HEK293T (cell line): ENCODE data around the gene AEBP1.

Source experiments
- CTCF ChIA-PET: fragments of 350-600 bp; formaldehyde crosslinking; extraction: SDS; loops from one replicate; lab custom pipeline; 2021; ENCODE audit warnings: antibody characterized with exemption, inconsistent platforms; lab: Yijun Ruan, JAX
- POLR2A ChIA-PET: fragments of 350-600 bp; formaldehyde crosslinking; extraction: SDS; loops from one replicate; lab custom pipeline; 2020; ENCODE audit warnings: antibody characterized with exemption, inconsistent platforms; lab: Yijun Ruan, JAX
- DNase-seq: peaks from one replicate; pipeline ENCODE4 v3.0.0; 2012; ENCODE audit warnings: mixed read lengths; ENCODE audit errors: extremely low spot score
- ARNT ChIP-seq: fragments of 450-650 bp; IDR thresholded peaks from 2 replicates; pipeline ENCODE4 v1.6.1; 2017; ENCODE audit warnings: mild to moderate bottlenecking
- BHLHE40 ChIP-seq: fragments of 450-650 bp; IDR thresholded peaks from 2 replicates; pipeline ENCODE4 v1.6.1; 2016; ENCODE audit warnings: mild to moderate bottlenecking, moderate library complexity, borderline replicate concordance
- CTBP1 ChIP-seq: fragments of 450-650 bp; IDR thresholded peaks from 2 replicates; pipeline ENCODE4 v1.6.1; 2016; ENCODE audit warnings: borderline replicate concordance
- ELF4 ChIP-seq: fragments of 450-650 bp; IDR thresholded peaks from 2 replicates; pipeline ENCODE4 v1.6.1; 2017; ENCODE audit warnings: antibody characterized with exemption
- FOXA1 ChIP-seq: fragments of 450-650 bp; IDR thresholded peaks from 2 replicates; pipeline ENCODE4 v1.6.1; 2016; ENCODE audit warnings: mild to moderate bottlenecking
- FOXK2 ChIP-seq: fragments of 450-650 bp; IDR thresholded peaks from 2 replicates; pipeline ENCODE4 v1.6.1; 2016; ENCODE audit warnings: mild to moderate bottlenecking
- FOXM1 ChIP-seq: fragments of 450-650 bp; IDR thresholded peaks from 2 replicates; pipeline ENCODE4 v1.6.1; 2017; ENCODE audit warnings: mild to moderate bottlenecking, borderline replicate concordance
- HDGF ChIP-seq: fragments of 450-650 bp; IDR thresholded peaks from 2 replicates; pipeline ENCODE4 v1.6.1; 2017; ENCODE audit warnings: antibody characterized with exemption, borderline replicate concordance
- L3MBTL2 ChIP-seq: fragments of 450-650 bp; conservative IDR thresholded peaks from 2 replicates; pipeline ENCODE4 v1.6.1; 2016; ENCODE audit warnings: mild to moderate bottlenecking
- LEF1 ChIP-seq: fragments of 450-650 bp; IDR thresholded peaks from 2 replicates; pipeline ENCODE4 v1.6.1; 2017; ENCODE audit warnings: mild to moderate bottlenecking, borderline replicate concordance
- NFRKB ChIP-seq: fragments of 450-650 bp; IDR thresholded peaks from 2 replicates; pipeline ENCODE4 v1.6.1; 2016; ENCODE audit warnings: mild to moderate bottlenecking, moderate library complexity
- PKNOX1 ChIP-seq: fragments of 450-650 bp; IDR thresholded peaks from 2 replicates; pipeline ENCODE4 v1.6.1; 2016
- SP1 ChIP-seq: fragments of 450-650 bp; IDR thresholded peaks from 2 replicates; pipeline ENCODE4 v1.6.1; 2017
- SUZ12 ChIP-seq: fragments of 450-650 bp; IDR thresholded peaks from 2 replicates; pipeline ENCODE4 v1.6.1; 2016; ENCODE audit warnings: mild to moderate bottlenecking
- TARDBP ChIP-seq: fragments of 450-650 bp; IDR thresholded peaks from 2 replicates; pipeline ENCODE4 v1.6.1; 2016
- ZNF384 ChIP-seq: fragments of 450-650 bp; IDR thresholded peaks from 2 replicates; pipeline ENCODE4 v1.6.1; 2016

AEBP1 gene

GRCh38 chr7:44079331-44080021, 24.7 kb upstream of the AEBP1 start:
- no peak for TF ChIP-seq SP1
- no peak for TF ChIP-seq FOXK2
- no peak for TF ChIP-seq ZNF384
- TF ChIP-seq PKNOX1, result no peak
- no peak for TF ChIP-seq NFRKB
- no peak for TF ChIP-seq SUZ12
- no peak for TF ChIP-seq L3MBTL2
- no peak for TF ChIP-seq CTBP1
- no peak for TF ChIP-seq FOXA1
- TF ChIP-seq ELF4, result no peak
- no peak for TF ChIP-seq BHLHE40
- TF ChIP-seq LEF1, result no peak
- TF ChIP-seq FOXM1, result no peak
- TF ChIP-seq TARDBP, result no peak
- POLR2A ChIA-PET, result interaction anchor here (1.7 kb wide), 1 partner anchor 43 kb away, joined by 9 read pairs; the partner anchor contains the start of gene POLD2
- DNase-seq, result no peak
- CTCF ChIA-PET, result no interaction called here

GRCh38 chr7:44080118-44080517, 24.0 kb upstream of the AEBP1 start:
- ChIA-PET POLR2A (interaction anchor here (1.7 kb wide), 1 partner anchor 43 kb away, joined by 9 read pairs; the partner anchor contains the start of gene POLD2), CTCF (no interaction called here)
- no peak for DNase-seq
- TF ChIP-seq HDGF, result no peak
- TF ChIP-seq FOXM1, result no peak
- no peak for TF ChIP-seq NFRKB
- no peak for TF ChIP-seq TARDBP
- no peak for TF ChIP-seq LEF1
- no peak for TF ChIP-seq FOXA1
- TF ChIP-seq SUZ12, result no peak
- TF ChIP-seq ELF4, result no peak
- TF ChIP-seq FOXK2, result no peak
- no peak for TF ChIP-seq PKNOX1
- TF ChIP-seq BHLHE40, result no peak

GRCh38 chr7:44080686-44081265, 23.4 kb upstream of the AEBP1 start:
- ChIA-PET CTCF (interaction anchor here (1.4 kb wide), 1 partner anchor 8 kb away, joined by 5 read pairs; no protein-coding TSS in a partner anchor), POLR2A (interaction anchor here (1.7 kb wide), 1 partner anchor 42 kb away, joined by 9 read pairs; the partner anchor contains the start of gene POLD2)
- no peak for DNase-seq
- TF ChIP-seq ELF4 (no peak), BHLHE40 (no peak), ARNT (no peak), L3MBTL2 (no peak), HDGF (no peak), FOXA1 (no peak), FOXM1 (no peak), ZNF384 (no peak), LEF1 (no peak), CTBP1 (no peak), TARDBP (no peak), FOXK2 (no peak)

- DNase-seq, result no peak
- TF ChIP-seq ELF4 (no peak), ZNF384 (peak; percentile 36; the same call in 1 of the 2 replicates)
- ChIA-PET CTCF (interaction anchor here (1.4 kb wide), 1 partner anchor 9 kb away, joined by 5 read pairs; no protein-coding TSS in a partner anchor), POLR2A (interaction anchor here (1.7 kb wide), 1 partner anchor 42 kb away, joined by 9 read pairs; the partner anchor contains the start of gene POLD2)
Measured at GRCh38 chr7:44081266-44081748, 22.8 kb upstream of the AEBP1 start.

- POLR2A ChIA-PET, result no interaction called here
- no peak for TF ChIP-seq PKNOX1
- no peak for TF ChIP-seq FOXA1
- no peak for TF ChIP-seq FOXM1
- no peak for TF ChIP-seq LEF1
- no peak; the same call in 1 of the 2 replicates for TF ChIP-seq ELF4
- no peak for TF ChIP-seq SUZ12
- peak; percentile 52 for TF ChIP-seq L3MBTL2
- TF ChIP-seq TARDBP, result peak; percentile 77
- TF ChIP-seq FOXK2, result no peak
- no peak for TF ChIP-seq HDGF
- TF ChIP-seq CTBP1, result no peak
- no peak for TF ChIP-seq ZNF384
- CTCF ChIA-PET, result no interaction called here
- DNase-seq, result peak; percentile 99
Measured at GRCh38 chr7:44082541-44083207, 21.5 kb upstream of the AEBP1 start.

- DNase-seq, result no peak
- ChIA-PET POLR2A (interaction anchor here (1.3 kb wide), 1 partner anchor 8 kb away, joined by 3 read pairs; no protein-coding TSS in a partner anchor), CTCF (no interaction called here)
- TF ChIP-seq BHLHE40, result no peak
- TF ChIP-seq CTBP1, result no peak
Measured at GRCh38 chr7:44083796-44084195, 20.3 kb upstream of the AEBP1 start.
